HepG2 (cell line): ENCODE data around the gene GALNT12.

Source experiments
- CEBPG ChIP-seq: IDR thresholded peaks from 2 replicates; pipeline ENCODE4 v1.6.1; 2016
- MAFG ChIP-seq: sonication (generic); formaldehyde crosslinking; IDR thresholded peaks from 2 replicates; pipeline ENCODE4 v1.5.1; 2020; ENCODE audit warnings: mild to moderate bottlenecking, missing genetic modification reagents
- MNT ChIP-seq: fragments of 450-650 bp; IDR thresholded peaks from 2 replicates; pipeline ENCODE4 v1.6.1; 2016
- PCBP1 ChIP-seq: fragments of 200-400 bp; formaldehyde crosslinking; IDR thresholded peaks from 2 replicates; pipeline ENCODE4 v1.6.1; 2017; ENCODE audit warnings: mild to moderate bottlenecking, low read depth, low read length, borderline replicate concordance
- TARDBP ChIP-seq: sonication (generic); formaldehyde crosslinking; IDR thresholded peaks from 2 replicates; pipeline ENCODE4 v1.8.0; 2022; ENCODE audit warnings: mild to moderate bottlenecking, missing genetic modification reagents
- ZFX ChIP-seq: sonication (generic); formaldehyde crosslinking; IDR thresholded peaks from 2 replicates; pipeline ENCODE4 v1.4.0; 2020; ENCODE audit warnings: mild to moderate bottlenecking, low read depth, missing genetic modification reagents, moderate library complexity
- ZNF530 ChIP-seq: sonication (generic); formaldehyde crosslinking; IDR thresholded peaks from 2 replicates; pipeline ENCODE4 v1.5.0; 2020; ENCODE audit warnings: low read depth, mild to moderate bottlenecking, missing genetic modification reagents

GRCh38 chr9:98797491-98797890, 10.0 kb upstream of the GALNT12 start:
- TF ChIP-seq ZNF530 (CRISPR knock-in tag) (no peak), PCBP1 (no peak), MAFG (CRISPR knock-in tag) (no peak), MNT (no peak), CEBPG (CRISPR knock-in tag) (no peak), TARDBP (CRISPR knock-in tag) (no peak), ZFX (CRISPR knock-in tag) (no peak)
